ENCODE data around the gene IFNLR1.

DNA sequence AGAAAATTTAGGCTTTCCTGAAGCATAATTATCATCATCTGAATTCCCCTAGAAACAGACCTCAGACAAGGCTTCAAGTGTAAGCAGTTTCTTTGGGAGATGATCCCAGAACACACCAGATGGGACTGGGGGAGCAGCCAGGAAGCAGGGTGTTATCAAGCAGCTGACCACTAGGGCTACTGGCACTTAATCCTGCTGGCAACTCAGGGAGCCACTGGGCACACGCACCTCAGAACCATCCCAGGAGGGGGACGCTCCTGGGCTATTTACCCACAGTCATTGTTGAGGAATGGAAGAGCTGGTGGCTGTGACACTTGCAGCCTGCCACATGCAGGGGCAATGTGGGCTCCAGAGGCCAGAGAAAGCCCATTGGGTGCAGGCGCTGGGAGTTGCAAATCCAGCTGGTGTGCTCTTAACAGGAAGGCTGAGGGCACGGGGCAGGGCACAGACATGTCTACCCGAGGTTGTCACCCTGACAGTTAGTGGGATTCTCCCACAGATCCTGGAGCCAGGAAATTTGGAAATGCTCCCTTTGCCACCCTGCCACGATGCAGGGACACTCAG, 29.1 kb downstream of the IFNLR1 start:
- TF ChIP-seq, protein P1, sequence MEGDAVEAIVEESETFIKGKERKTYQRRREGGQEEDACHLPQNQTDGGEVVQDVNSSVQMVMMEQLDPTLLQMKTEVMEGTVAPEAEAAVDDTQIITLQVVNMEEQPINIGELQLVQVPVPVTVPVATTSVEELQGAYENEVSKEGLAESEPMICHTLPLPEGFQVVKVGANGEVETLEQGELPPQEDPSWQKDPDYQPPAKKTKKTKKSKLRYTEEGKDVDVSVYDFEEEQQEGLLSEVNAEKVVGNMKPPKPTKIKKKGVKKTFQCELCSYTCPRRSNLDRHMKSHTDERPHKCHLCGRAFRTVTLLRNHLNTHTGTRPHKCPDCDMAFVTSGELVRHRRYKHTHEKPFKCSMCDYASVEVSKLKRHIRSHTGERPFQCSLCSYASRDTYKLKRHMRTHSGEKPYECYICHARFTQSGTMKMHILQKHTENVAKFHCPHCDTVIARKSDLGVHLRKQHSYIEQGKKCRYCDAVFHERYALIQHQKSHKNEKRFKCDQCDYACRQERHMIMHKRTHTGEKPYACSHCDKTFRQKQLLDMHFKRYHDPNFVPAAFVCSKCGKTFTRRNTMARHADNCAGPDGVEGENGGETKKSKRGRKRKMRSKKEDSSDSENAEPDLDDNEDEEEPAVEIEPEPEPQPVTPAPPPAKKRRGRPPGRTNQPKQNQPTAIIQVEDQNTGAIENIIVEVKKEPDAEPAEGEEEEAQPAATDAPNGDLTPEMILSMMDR (IDR thresholded peaks at IDR 0.05): no peak
- no peak for TF ChIP-seq POLR2A (IDR thresholded peaks at IDR 0.05)

Measured in esophagus squamous epithelium (tissue), 4 donors.